IgD-negative memory B cell (primary cell): Measurements from ENCODE around the gene MYL6B. TPM values are rescaled to one million over a fixed set of nuclear protein-coding genes. Genes with fewer than 3 reads are reported as not detected.
A peak's percentile ranks its signal among the peaks of the same experiment; 100 is the strongest.
"Not testable (repeated sequence)": the region's sequence is repeated elsewhere in the genome, so short reads cannot be mapped to it uniquely, and the experiment has no call there.

Experiments
- H3K27ac Mint-ChIP-seq, 3 donors: one replicate each; pipeline ENCODE4 v1.8.0; 2020 to 2022; ENCODE audit warnings: mild to moderate bottlenecking in 3 of 3, mixed read lengths in 3 of 3, moderate library complexity in 1 of 3
- H3K27me3 Mint-ChIP-seq: one replicate; pipeline ENCODE4 v1.8.0; 2021; ENCODE audit warnings: mixed read lengths
- H3K36me3 Mint-ChIP-seq: one replicate; pipeline ENCODE4 v1.8.0; 2020; ENCODE audit warnings: mild to moderate bottlenecking, mixed read lengths
- H3K4me1 Mint-ChIP-seq, 3 donors: one replicate each; pipeline ENCODE4 v1.8.0; 2020 to 2022; ENCODE audit warnings: mixed read lengths in 3 of 3, mild to moderate bottlenecking in 1 of 3
- H3K4me3 Mint-ChIP-seq, 4 donors: one replicate each; pipeline ENCODE4 v1.8.0; 2020 to 2022; ENCODE audit warnings: mild to moderate bottlenecking in 4 of 4, mixed read lengths in 4 of 4, moderate library complexity in 3 of 4
- H3K9me3 Mint-ChIP-seq, 3 donors: one replicate each; pipeline ENCODE4 v1.8.0; 2020 to 2021; ENCODE audit warnings: mixed read lengths in 3 of 3, mild to moderate bottlenecking in 1 of 3
- polyA plus RNA-seq: library from polyadenylated mRNA; unstranded; fragments of 300-500 nt; fragmentation: Illumina TruSeq; gene quantifications from one replicate; pipeline ENCODE4 v1.2.3, GENCODE V29; 2021

MYL6B gene
- polyA plus RNA-seq, 1 donor from 2014 or later = 25.2 TPM

GRCh38 chr12:56154246-56154771 is 1.9 kb downstream of the MYL6B start:
- Mint-ChIP-seq H3K27ac (peak overlapping the region in 2 of 3 donors; percentile 73 to 83), H3K27me3 (no peaks in the 10 kb centered on the region), H3K36me3 (no peaks in the 10 kb centered on the region), H3K4me1 (peaks cover 14 to 33% (median 20%) of the 10 kb centered on the region in 3 donors), H3K9me3 (no peaks in the 10 kb centered on the region), H3K4me3 (peak overlapping the region in 2 of 4 donors; percentile 10 to 79)

GRCh38 chr12:56154818-56155217 is 2.4 kb downstream of the MYL6B start:
- no peaks in the 10 kb centered on the region for H3K36me3 Mint-ChIP-seq
- no peaks in the 10 kb centered on the region for H3K9me3 Mint-ChIP-seq
- no peaks in the 10 kb centered on the region for H3K27me3 Mint-ChIP-seq
- peaks cover 14 to 37% (median 25%) of the 10 kb centered on the region in 3 donors for H3K4me1 Mint-ChIP-seq
- H3K27ac Mint-ChIP-seq = peak overlapping the region in 2 of 3 donors; percentile 73 to 83
- H3K4me3 Mint-ChIP-seq = peak overlapping the region in 1 of 4 donors; percentile 79

DNA sequence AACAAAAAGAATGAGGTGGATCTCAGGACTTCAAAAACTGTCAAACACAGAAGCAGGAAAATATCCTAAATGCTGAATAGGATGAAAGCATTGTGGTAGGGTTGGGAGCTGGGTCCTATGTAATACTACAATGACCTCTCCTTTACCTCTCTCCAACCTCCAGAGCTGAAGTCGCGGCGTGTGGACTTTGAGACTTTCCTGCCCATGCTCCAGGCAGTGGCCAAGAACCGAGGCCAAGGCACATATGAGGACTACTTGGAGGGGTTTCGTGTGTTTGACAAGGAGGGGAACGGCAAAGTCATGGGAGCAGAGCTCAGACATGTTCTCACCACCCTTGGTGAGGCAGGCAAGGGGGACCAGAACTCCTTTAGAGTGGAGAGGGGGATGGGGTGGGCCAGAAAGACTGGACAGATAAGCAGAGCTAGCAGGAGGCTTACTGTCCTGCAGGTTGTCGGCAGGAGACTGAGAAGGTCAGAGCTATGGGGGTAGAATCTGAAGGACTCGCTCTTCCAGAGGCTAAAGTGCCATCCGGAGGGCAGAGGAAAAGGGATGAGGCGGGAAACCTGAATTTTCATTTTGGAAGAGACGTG is 3.0 kb downstream of the MYL6B start:
- H3K27me3 Mint-ChIP-seq = no peaks in the 10 kb centered on the region
- H3K27ac Mint-ChIP-seq = peak overlapping the region in 2 of 3 donors; percentile 53 to 73
- peaks cover 19 to 42% (median 31%) of the 10 kb centered on the region in 3 donors for H3K4me1 Mint-ChIP-seq
- peak overlapping the region; percentile 52 to 79 (median 64) for H3K4me3 Mint-ChIP-seq
- H3K9me3 Mint-ChIP-seq = no peaks in the 10 kb centered on the region
- H3K36me3 Mint-ChIP-seq = peaks cover 2% of the 10 kb centered on the region

DNA sequence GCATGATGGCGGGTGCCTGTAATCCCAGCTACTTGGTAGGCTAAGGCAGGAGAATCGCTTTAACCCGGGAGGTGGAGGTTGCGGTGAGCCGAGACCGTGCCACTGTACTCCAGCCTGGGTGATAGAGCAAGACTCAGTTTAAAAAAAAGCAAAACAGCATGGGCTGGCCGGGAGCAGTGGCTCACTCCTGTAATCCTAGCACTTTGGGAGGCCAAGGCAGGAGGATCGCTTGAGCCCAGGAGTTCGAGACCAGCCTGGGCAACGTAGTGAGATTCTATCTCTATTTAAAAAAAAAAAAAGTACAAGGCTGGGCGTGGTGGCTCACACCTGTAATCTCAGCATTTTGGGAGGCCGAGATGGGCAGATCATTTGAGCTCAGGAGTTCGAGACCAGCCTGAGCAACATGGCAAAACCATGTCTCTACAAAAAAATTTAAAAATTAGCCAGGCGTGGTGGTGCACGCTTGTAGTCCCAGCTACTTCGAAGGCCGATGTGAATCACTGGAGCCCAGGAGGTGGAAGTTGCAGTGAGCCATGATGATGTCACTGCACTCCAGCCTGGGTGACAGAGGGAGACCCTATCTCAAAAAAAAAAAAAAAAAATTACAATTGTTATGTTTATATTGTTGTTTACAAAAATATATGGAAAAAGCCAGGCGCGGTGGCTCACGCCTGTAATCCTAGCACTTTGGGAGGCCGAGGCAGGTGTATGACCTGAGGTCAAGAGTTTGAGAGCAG is 4.2 kb downstream of the MYL6B start:
- Mint-ChIP-seq H3K27ac (peak overlapping the region; percentile 47 to 97 (median 64)), H3K4me3 (peak overlapping the region; percentile 79 to 100 (median 99)), H3K4me1 (peaks cover 23 to 41% (median 31%) of the 10 kb centered on the region in 3 donors)
- not testable (repeated sequence) for H3K36me3 Mint-ChIP-seq, H3K9me3 Mint-ChIP-seq, H3K27me3 Mint-ChIP-seq

- H3K27ac Mint-ChIP-seq = peak overlapping the region; percentile 64 to 99 (median 97)
- H3K27me3 Mint-ChIP-seq = no peaks in the 10 kb centered on the region
- peak overlapping the region; percentile 79 to 100 (median 99) for H3K4me3 Mint-ChIP-seq
- H3K4me1 Mint-ChIP-seq = peaks cover 18 to 35% (median 30%) of the 10 kb centered on the region in 3 donors
- H3K9me3 Mint-ChIP-seq = no peaks in the 10 kb centered on the region
- H3K36me3 Mint-ChIP-seq = peaks cover 4% of the 10 kb centered on the region
Observed at GRCh38 chr12:56157201-56158028, 5.0 kb downstream of the MYL6B start.

DNA sequence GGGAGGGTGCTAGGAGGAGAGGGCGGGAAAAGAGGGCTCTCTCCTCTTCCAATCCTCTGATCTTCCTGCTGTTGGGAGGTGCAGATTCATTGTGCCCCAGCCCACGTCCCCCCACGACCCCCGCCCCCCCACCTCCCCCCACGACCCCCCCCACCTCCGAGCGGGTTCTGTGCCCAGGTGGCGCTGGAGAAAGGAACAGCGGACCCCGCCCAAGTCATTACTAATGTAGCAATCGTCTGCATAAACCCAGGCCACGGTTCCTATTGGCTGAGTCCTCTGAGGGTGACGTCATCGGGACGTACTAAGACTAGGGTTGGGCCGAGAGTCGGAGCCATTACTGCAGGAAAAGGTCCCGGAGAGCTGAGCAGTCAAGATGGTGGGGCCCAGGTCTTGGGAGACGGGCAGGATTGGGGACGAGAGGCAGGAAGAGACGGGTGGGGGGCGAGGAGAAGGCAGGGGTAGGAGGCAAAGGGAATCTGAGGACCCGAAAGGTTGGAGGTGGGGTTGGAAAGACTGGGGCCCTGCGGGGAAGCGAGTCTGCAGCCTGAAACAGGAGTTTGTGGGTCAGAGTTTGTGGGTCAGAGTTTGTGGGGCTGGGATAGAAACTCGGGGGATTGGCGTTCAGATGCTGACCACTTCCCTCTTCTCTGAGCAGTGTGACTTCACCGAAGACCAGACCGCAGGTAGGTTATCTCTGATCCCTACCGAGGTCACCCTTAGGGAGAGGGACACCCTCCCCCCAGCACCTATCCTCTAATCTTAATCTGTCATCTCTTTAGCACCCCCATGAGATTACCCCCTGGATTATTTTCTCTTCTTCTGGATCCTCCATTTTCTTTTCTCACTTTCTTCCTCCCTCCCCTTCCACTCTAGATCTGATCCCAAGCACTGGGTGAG is 5.9 kb downstream of the MYL6B start, which contains the start of gene MYL6:
Gene MYL6, plus strand, starts transcription at position 331 of the 897 bp plus-strand sequence. Its CDS starts 43 bp downstream, at position 374.
- no peaks in the 10 kb centered on the region for H3K27me3 Mint-ChIP-seq
- peaks cover 18 to 29% (median 27%) of the 10 kb centered on the region in 3 donors for H3K4me1 Mint-ChIP-seq
- peak within 1 kb of the TSS; percentile 64 to 99 (median 97) for H3K27ac Mint-ChIP-seq
- no peaks in the 10 kb centered on the region for H3K9me3 Mint-ChIP-seq
- peak within 1 kb of the TSS; percentile 79 to 100 (median 99) for H3K4me3 Mint-ChIP-seq
- peaks cover 4% of the 10 kb centered on the region for H3K36me3 Mint-ChIP-seq

- Mint-ChIP-seq H3K36me3 (peaks cover 4% of the 10 kb centered on the region), H3K27ac (peak overlapping the region; percentile 64 to 99 (median 97)), H3K4me3 (peak overlapping the region; percentile 79 to 100 (median 99)), H3K9me3 (no peaks in the 10 kb centered on the region), H3K27me3 (no peaks in the 10 kb centered on the region), H3K4me1 (peaks cover 18 to 28% (median 27%) of the 10 kb centered on the region in 3 donors)
Observed at GRCh38 chr12:56158926-56159461, 6.6 kb downstream of the MYL6B start.

DNA sequence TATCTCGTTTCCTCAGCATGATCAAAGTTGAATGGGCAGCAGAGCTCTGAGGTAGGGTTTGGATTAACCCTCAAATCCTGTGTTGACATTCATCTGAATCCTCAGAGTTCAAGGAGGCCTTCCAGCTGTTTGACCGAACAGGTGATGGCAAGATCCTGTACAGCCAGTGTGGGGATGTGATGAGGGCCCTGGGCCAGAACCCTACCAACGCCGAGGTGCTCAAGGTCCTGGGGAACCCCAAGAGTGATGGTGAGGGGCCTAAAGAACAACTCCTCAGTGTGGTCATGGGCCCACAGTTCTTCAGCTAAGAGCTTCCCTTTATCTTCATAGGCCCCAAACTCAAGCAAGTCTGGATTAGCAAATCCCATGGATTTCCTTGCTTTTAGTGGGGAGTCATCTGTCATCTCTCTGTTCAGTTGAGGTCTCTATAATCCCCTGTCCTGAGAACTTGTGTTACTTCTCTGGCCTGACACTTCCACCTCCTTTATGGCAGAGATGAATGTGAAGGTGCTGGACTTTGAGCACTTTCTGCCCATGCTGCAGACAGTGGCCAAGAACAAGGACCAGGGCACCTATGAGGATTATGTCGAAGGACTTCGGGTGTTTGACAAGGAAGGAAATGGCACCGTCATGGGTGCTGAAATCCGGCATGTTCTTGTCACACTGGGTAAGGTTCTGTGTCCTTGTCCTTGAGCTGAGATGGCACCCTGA is 7.2 kb downstream of the MYL6B start:
- H3K9me3 Mint-ChIP-seq = no peaks in the 10 kb centered on the region
- H3K36me3 Mint-ChIP-seq = peaks cover 4% of the 10 kb centered on the region
- no peaks in the 10 kb centered on the region for H3K27me3 Mint-ChIP-seq
- peaks cover 18 to 28% (median 27%) of the 10 kb centered on the region in 3 donors for H3K4me1 Mint-ChIP-seq
- peak overlapping the region; percentile 64 to 99 (median 97) for H3K27ac Mint-ChIP-seq
- peak overlapping the region; percentile 79 to 100 (median 99) for H3K4me3 Mint-ChIP-seq

DNA sequence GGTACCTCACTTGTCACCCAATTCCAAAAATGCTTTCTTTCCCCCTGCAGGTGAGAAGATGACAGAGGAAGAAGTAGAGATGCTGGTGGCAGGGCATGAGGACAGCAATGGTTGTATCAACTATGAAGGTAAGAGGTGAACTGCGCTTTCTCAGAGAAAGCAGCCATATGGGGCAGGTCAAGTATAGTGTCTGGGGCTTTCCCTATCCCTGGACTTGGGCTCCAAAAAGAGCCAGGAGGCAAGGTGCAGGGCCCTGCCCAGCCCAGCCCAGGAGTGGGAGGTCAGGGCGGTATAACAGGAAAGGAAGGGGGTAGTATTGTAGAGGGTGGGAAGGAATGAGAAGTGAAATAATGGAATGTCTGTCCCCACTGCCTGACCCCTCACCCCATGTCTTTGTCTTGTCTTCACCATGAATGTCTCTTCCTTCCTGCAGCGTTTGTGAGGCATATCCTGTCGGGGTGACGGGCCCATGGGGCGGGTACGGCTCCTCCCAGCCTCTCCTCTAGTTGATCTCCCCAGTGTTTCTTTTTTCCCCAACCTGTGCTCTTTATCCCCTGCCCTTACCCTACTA is 7.9 kb downstream of the MYL6B start:
- Mint-ChIP-seq H3K27ac (peak overlapping the region; percentile 64 to 97 (median 87)), H3K27me3 (no peaks in the 10 kb centered on the region), H3K4me1 (peaks cover 18 to 27% (median 24%) of the 10 kb centered on the region in 3 donors), H3K36me3 (peaks cover 4% of the 10 kb centered on the region), H3K9me3 (no peaks in the 10 kb centered on the region), H3K4me3 (peak overlapping the region; percentile 79 to 100 (median 94))

GRCh38 chr12:56160894-56161689 is 8.7 kb downstream of the MYL6B start:
- peak overlapping the region; percentile 64 to 97 (median 87) for H3K27ac Mint-ChIP-seq
- H3K9me3 Mint-ChIP-seq = no peaks in the 10 kb centered on the region
- peak overlapping the region in 2 of 4 donors; percentile 79 to 84 for H3K4me3 Mint-ChIP-seq
- H3K27me3 Mint-ChIP-seq = no peaks in the 10 kb centered on the region
- peaks cover 4% of the 10 kb centered on the region for H3K36me3 Mint-ChIP-seq
- H3K4me1 Mint-ChIP-seq = peaks cover 18 to 27% (median 21%) of the 10 kb centered on the region in 3 donors

DNA sequence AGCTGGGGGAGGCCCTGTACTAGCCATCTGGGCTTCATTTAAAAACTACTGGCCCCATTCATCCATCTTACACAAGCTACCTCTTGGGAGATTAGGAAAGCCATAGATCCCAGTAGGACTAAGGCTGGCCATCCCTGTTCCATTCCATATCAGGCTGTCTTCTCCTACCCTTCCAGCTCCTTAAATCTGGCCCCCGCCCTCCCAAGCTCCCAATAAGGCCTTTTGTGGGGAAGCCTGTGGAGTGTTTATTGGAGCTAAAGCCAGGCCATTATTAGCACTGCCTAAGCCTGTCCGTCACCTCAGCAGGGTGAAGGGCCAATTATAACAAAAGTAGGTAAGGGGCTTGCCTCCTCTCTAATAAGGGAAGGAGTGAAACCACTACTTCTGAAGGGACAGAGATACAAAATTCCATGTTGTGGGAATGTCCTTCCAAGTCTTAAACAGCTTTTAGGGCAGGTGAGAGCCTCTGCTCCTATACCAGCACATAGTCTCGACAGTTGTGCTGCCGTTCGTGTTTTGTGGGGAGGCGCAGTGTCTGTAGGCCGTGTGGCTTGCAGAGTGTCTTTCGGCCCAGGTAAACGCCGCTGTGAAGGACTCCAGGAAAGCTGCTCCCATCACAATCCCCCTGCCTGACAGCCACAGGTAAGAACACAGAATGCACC is 9.4 kb downstream of the MYL6B start:
- Mint-ChIP-seq H3K9me3 (no peaks in the 10 kb centered on the region), H3K27me3 (no peaks in the 10 kb centered on the region), H3K4me3 (peak overlapping the region in 1 of 4 donors; percentile 79), H3K4me1 (peaks cover 18 to 27% (median 21%) of the 10 kb centered on the region in 3 donors), H3K36me3 (peaks cover 4% of the 10 kb centered on the region), H3K27ac (peak overlapping the region in 2 of 3 donors; percentile 51 to 73)
